Measurements from ENCODE around the gene GGCX.
A peak's percentile ranks its signal among the peaks of the same experiment; 100 is the strongest.

GGCX gene

DNA sequence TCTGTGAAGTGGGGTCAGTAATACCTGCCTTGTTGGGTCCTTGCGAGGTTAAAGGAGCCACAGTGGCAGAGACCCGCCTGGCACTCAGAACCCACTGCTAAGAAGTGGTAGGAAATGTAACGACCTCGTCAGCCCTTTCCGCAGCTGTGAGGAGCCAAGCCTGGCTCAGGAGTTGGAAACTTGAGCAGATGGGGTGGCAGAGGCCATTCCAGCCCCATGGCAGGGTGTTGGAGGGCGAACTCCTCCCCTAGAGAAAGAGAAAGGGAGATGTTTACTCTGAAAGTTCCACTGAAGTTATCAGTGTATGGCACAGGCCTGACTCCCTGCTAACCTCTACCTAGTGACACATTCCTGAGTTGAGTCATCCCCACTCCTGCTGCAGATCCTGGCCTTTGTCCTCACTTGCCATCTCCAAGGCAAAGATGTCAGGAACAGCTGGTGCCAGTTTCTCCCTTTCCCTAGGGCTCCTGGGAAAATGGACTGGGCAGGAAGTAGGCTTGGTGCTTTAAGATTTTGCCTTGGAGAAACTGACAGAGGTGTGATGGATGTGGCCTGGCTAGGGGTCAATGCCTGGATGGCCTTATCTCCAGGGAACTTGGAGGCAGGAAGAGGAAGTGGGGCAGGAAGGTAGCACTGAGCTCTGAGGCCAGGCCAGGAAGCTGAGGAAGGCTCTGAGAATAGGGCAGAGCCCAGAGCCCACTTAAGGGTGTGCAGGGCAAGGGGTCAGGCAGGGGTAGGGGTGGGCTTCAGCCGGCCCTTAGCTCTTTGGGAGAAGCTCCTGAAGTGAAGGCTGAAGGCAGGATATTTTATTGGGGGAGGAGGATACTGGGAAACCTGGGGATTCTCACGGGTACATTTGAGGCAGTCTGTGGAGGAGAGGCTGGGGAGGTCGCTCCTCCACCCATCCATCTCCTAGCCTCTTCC is 23.8 kb upstream of the GGCX start:
- Mint-ChIP-seq H3K36me3 (peaks cover 26% of the 10 kb centered on the region), H3K27ac (peak overlapping the region; percentile 90), H3K4me3 (peak overlapping the region; percentile 75), H3K4me1 (peaks cover 51% of the 10 kb centered on the region), H3K9me3 (no peaks in the 10 kb centered on the region)
- ATAC-seq: peak; percentile 77
- DNase-seq (ENCODE audit: low spot score in 2 of 2): no peak

- Mint-ChIP-seq H3K27ac (peak within 1 kb of the TSS; percentile 90), H3K4me3 (peak within 1 kb of the TSS; percentile 75), H3K9me3 (no peaks in the 10 kb centered on the region), H3K36me3 (peaks cover 27% of the 10 kb centered on the region), H3K4me1 (peaks cover 52% of the 10 kb centered on the region)
- ATAC-seq (peak; percentile 66), DNase-seq (ENCODE audit: low spot score in 2 of 2) (no peak)
Observed at GRCh38 chr2:85584354-85584856, 23.1 kb upstream of the GGCX start, which contains the start of gene VAMP5. VAMP5 (plus strand) TSS chr2:85584431; CDS start chr2:85584491, 60 bp downstream.

DNA sequence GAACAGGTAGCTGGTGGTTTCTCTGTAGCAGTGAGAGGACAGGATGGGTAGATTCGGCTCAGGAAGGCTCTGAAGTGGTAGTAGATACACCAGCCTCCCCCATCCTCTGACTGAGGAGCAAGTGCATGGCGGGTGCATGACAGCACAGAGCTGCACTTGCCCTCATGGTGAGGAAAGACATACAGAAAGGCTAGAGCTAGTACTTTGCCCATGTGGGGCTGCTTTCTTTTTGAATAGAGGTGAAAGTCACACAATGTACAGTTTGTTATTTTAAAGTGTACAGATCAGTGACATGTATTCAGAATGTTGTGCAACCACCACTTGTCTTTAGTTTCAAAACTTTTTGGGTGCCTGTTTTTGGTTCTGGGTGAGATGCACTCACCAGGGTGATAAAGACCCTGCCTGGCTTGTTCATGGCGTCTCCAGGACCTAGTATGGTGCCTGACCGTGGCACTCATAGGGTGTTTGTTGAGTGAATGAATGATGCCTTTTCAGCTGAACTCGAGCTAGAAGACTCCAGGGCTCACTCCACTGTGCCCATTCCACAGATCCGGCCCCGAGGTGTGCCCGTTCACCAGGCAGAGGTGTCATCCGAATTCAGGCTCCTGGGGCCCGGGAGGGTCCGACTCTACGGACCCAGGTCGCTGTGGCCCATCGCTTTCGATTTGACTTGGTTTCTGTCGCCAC is 22.5 kb upstream of the GGCX start:
- DNase-seq (ENCODE audit: low spot score in 2 of 2) (peak in 1 of 2 donors; percentile 68), ATAC-seq (peak; percentile 63)

DNA sequence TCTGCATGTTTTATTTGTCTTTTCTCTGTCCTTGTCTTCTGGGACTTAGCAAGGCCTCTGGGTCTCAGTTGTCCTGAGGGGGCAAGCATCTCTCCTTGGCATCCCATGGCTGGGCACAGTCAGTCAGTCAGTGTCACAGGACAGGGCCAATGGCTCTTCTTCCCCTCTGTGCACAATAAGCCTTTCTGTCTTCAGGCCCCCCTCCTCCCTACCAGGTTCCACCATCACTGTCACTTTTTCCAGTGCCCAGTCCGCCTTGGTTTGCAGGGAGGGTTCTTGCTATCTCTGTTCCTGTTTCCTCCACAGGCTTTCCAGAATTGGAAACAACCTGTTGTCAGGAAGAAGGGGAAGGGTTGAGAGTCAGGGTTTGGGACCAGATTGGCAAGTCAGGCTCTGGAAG is 21.2 kb upstream of the GGCX start:
- no peak overlapping the region for H3K4me3 Mint-ChIP-seq
- H3K4me1 Mint-ChIP-seq: peaks cover 56% of the 10 kb centered on the region
- peaks cover 27% of the 10 kb centered on the region for H3K36me3 Mint-ChIP-seq
- DNase-seq (ENCODE audit: low spot score in 2 of 2) (no peak), ATAC-seq (no peak)
- peak overlapping the region; percentile 90 for H3K27ac Mint-ChIP-seq
- no peaks in the 10 kb centered on the region for H3K9me3 Mint-ChIP-seq

More for the DNA sequence above, 22.5 kb upstream of the GGCX start:
- Mint-ChIP-seq H3K4me1 (peaks cover 55% of the 10 kb centered on the region), H3K27ac (peak overlapping the region; percentile 90), H3K36me3 (peaks cover 27% of the 10 kb centered on the region), H3K4me3 (peak overlapping the region; percentile 75), H3K9me3 (no peaks in the 10 kb centered on the region)

GRCh38 chr2:85580206-85580605 is 18.9 kb upstream of the GGCX start:
- Mint-ChIP-seq H3K4me1 (peaks cover 50% of the 10 kb centered on the region), H3K36me3 (peaks cover 27% of the 10 kb centered on the region), H3K9me3 (no peaks in the 10 kb centered on the region), H3K27ac (peak overlapping the region; percentile 67), H3K4me3 (no peak overlapping the region)
- no peak for ATAC-seq
- no peak for DNase-seq (ENCODE audit: low spot score in 2 of 2)

- H3K4me1 Mint-ChIP-seq: peaks cover 44% of the 10 kb centered on the region
- H3K36me3 Mint-ChIP-seq: peaks cover 27% of the 10 kb centered on the region
Observed at GRCh38 chr2:85579266-85579935, 18.1 kb upstream of the GGCX start.

GRCh38 chr2:85578243-85579180 is 17.2 kb upstream of the GGCX start:
- ATAC-seq (peak; percentile 49), DNase-seq (ENCODE audit: low spot score in 2 of 2) (no peak)
- peak overlapping the region; percentile 94 for H3K4me3 Mint-ChIP-seq
- no peaks in the 10 kb centered on the region for H3K9me3 Mint-ChIP-seq
- peaks cover 39% of the 10 kb centered on the region for H3K4me1 Mint-ChIP-seq
- peak overlapping the region; percentile 96 for H3K27ac Mint-ChIP-seq
- H3K36me3 Mint-ChIP-seq: peaks cover 27% of the 10 kb centered on the region

More at GRCh38 chr2:85579266-85579935, 18.1 kb upstream of the GGCX start:
- Mint-ChIP-seq H3K27ac (peak overlapping the region; percentile 96), H3K4me3 (peak overlapping the region; percentile 94), H3K9me3 (no peaks in the 10 kb centered on the region)
- no peak for DNase-seq (ENCODE audit: low spot score in 2 of 2)
- ATAC-seq: no peak

- peak within 1 kb of the TSS; percentile 96 for H3K27ac Mint-ChIP-seq
- H3K4me1 Mint-ChIP-seq: peaks cover 35% of the 10 kb centered on the region
- DNase-seq (ENCODE audit: low spot score in 2 of 2) (peak in 1 of 2 donors; percentile 75), ATAC-seq (peak; percentile 91)
- H3K36me3 Mint-ChIP-seq: peaks cover 21% of the 10 kb centered on the region
- peak within 1 kb of the TSS; percentile 94 for H3K4me3 Mint-ChIP-seq
- no peaks in the 10 kb centered on the region for H3K9me3 Mint-ChIP-seq
Observed at GRCh38 chr2:85577386-85578242, 16.3 kb upstream of the GGCX start, which contains the start of gene VAMP8. VAMP8 (plus strand) TSS chr2:85577586; CDS start chr2:85577647, 61 bp downstream.

DNA sequence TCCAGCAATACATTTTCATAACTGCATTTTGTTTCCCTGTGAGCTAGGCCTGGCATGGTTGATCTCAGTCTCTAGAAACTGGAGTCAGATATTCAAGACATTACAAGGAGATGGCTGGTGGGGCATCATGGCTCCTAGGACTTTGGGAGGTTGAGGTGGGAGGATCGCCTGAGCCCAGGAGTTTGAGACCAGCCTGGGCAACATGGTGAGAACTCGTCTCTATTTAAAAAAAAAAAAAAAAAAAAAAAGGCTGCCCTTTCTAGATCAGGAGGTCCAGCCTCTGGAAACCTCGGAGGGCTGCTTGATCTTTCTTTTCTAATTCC is 15.7 kb upstream of the GGCX start:
- H3K4me1 Mint-ChIP-seq: peaks cover 35% of the 10 kb centered on the region
- peak overlapping the region; percentile 96 for H3K27ac Mint-ChIP-seq
- no peak for ATAC-seq
- peak overlapping the region; percentile 94 for H3K4me3 Mint-ChIP-seq
- no peaks in the 10 kb centered on the region for H3K9me3 Mint-ChIP-seq
- peaks cover 15% of the 10 kb centered on the region for H3K36me3 Mint-ChIP-seq
- no peak for DNase-seq (ENCODE audit: low spot score in 2 of 2)

GRCh38 chr2:85575739-85576138 is 14.4 kb upstream of the GGCX start:
- Mint-ChIP-seq H3K36me3 (peaks cover 7% of the 10 kb centered on the region), H3K4me1 (peaks cover 30% of the 10 kb centered on the region), H3K4me3 (no peak overlapping the region), H3K27ac (no peak overlapping the region), H3K9me3 (no peaks in the 10 kb centered on the region)
- ATAC-seq: no peak
- DNase-seq (ENCODE audit: low spot score in 2 of 2): no peak

DNA sequence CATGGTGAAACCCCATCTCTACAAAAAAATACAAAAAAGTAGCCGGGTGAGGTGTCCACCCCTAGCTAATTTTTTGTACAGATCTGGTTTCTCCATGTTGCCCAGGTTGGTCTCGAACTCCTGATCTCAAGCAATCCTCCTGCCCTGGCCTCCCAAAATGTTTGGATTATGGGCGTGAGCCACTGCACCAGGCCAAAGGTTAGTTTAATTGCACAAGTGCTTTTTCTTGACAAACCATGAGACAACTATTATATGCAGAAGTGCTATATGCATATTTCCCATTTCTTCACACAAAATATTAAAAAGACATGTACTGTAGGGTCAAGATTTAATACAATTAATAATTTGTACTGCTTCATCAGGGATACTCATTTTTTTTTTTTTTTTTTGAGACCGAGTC is 5.0 kb upstream of the GGCX start:
- Mint-ChIP-seq H3K9me3 (no peaks in the 10 kb centered on the region), H3K4me3 (no peak overlapping the region), H3K36me3 (peaks cover 7% of the 10 kb centered on the region), H3K27ac (no peak overlapping the region), H3K4me1 (peaks cover 5% of the 10 kb centered on the region)
- ATAC-seq (no peak), DNase-seq (ENCODE audit: low spot score in 2 of 2) (no peak)

- ATAC-seq: no peak
- Mint-ChIP-seq H3K9me3 (no peaks in the 10 kb centered on the region), H3K4me3 (no peak overlapping the region), H3K36me3 (peaks cover 11% of the 10 kb centered on the region), H3K27ac (no peak overlapping the region), H3K4me1 (peaks cover 24% of the 10 kb centered on the region)
- DNase-seq (ENCODE audit: low spot score in 2 of 2): no peak
Observed at GRCh38 chr2:85564144-85564563, 2.9 kb upstream of the GGCX start.

- ATAC-seq: peak; percentile 60
- Mint-ChIP-seq H3K36me3 (peaks cover 41% of the 10 kb centered on the region), H3K9me3 (no peaks in the 10 kb centered on the region), H3K4me3 (peak overlapping the region; percentile 92), H3K27ac (peak overlapping the region; percentile 91), H3K4me1 (peaks cover 24% of the 10 kb centered on the region)
- no peak for DNase-seq (ENCODE audit: low spot score in 2 of 2)
Observed at GRCh38 chr2:85560812-85561279, 447 bp downstream of the GGCX start.

All from stimulated activated effector memory CD8-positive, alpha-beta T cell treated with anti-CD3 and anti-CD28 coated beads, Interleukin-12 subunit alpha, Interleukin-12 subunit beta, amount 100 ng/mL, for 72 hours (primary cell).